HepG2 (cell line): Measurements from ENCODE around the gene EIF4A3.
"Not testable (repeated sequence)": the region's sequence is repeated elsewhere in the genome, so short reads cannot be mapped to it uniquely, and the experiment has no call there.

ENCODE experiments used
- CEBPG ChIP-seq: IDR thresholded peaks from 2 replicates; pipeline ENCODE4 v1.6.1; 2016
- MAZ ChIP-seq, 2 experiments: sonication (generic) in 1 of 2; formaldehyde crosslinking in 1 of 2; IDR thresholded peaks; 2 replicates each; pipeline versions ENCODE4 v1.5.0 to v1.6.1; 2012 to 2020; ENCODE audit warnings: low read depth in 2 of 2, mild to moderate bottlenecking in 2 of 2, borderline replicate concordance in 1 of 2, improper control_type of control experiment in 1 of 2, low read length in 1 of 2, missing genetic modification reagents in 1 of 2, moderate library complexity in 1 of 2

- TF ChIP-seq CEBPG (CRISPR knock-in tag); MAZ (IDR thresholded peaks at IDR 0.05; ENCODE audit: borderline replicate concordance, low read depth, low read length); MAZ (CRISPR knock-in tag; IDR thresholded peaks at IDR 0.05; ENCODE audit: low read depth): not testable (repeated sequence)
These were observed 8.7 kb upstream of the EIF4A3 start for GRCh38 chr17:80155600-80155999.
